Medulla oblongata (tissue), 1 donor: ENCODE data around the gene DMXL2.
"Not testable (repeated sequence)": the region's sequence is repeated elsewhere in the genome, so short reads cannot be mapped to it uniquely, and the experiment has no call there.

ENCODE experiments used
- DNase-seq: peaks from one replicate; pipeline ENCODE4 v3.0.0-alpha.2; 2015; ENCODE audit errors: extremely low spot score

DMXL2 gene, protein sequence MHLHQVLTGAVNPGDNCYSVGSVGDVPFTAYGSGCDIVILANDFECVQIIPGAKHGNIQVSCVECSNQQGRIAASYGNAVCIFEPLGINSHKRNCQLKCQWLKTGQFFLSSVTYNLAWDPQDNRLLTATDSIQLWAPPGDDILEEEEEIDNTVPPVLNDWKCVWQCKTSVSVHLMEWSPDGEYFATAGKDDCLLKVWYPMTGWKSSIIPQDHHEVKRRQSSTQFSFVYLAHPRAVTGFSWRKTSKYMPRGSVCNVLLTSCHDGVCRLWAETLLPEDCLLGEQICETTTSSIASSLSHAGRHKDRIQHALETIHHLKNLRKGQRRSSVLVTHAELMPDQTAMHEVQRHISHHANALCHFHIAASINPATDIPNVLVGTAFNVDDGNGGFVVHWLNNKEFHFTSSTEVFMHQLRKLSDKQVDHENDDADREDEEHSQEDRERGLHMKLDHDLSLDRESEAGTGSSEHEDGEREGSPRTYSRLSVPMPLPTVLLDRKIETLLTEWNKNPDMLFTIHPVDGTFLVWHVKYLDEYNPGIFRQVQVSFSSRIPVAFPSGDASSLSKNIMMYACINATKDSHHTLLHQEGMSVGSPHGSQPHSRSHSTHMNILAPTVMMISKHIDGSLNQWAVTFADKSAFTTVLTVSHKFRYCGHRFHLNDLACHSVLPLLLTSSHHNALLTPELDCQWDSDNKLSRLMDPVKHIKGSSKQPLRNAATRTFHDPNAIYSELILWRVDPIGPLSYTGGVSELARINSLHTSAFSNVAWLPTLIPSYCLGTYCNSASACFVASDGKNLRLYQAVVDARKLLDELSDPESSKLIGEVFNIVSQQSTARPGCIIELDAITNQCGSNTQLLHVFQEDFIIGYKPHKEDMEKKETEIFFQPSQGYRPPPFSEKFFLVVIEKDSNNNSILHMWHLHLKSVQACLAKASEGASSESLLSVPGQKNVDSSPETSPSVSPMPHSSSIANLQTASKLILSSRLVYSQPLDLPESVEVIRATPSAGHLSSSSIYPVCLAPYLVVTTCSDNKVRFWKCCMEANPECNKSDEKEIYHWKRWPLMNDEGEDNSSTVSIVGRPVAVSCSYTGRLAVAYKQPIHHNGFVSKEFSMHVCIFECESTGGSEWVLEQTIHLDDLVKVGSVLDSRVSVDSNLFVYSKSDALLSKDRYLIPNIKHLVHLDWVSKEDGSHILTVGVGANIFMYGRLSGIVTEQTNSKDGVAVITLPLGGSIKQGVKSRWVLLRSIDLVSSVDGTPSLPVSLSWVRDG (N-terminal part only)

DNA sequence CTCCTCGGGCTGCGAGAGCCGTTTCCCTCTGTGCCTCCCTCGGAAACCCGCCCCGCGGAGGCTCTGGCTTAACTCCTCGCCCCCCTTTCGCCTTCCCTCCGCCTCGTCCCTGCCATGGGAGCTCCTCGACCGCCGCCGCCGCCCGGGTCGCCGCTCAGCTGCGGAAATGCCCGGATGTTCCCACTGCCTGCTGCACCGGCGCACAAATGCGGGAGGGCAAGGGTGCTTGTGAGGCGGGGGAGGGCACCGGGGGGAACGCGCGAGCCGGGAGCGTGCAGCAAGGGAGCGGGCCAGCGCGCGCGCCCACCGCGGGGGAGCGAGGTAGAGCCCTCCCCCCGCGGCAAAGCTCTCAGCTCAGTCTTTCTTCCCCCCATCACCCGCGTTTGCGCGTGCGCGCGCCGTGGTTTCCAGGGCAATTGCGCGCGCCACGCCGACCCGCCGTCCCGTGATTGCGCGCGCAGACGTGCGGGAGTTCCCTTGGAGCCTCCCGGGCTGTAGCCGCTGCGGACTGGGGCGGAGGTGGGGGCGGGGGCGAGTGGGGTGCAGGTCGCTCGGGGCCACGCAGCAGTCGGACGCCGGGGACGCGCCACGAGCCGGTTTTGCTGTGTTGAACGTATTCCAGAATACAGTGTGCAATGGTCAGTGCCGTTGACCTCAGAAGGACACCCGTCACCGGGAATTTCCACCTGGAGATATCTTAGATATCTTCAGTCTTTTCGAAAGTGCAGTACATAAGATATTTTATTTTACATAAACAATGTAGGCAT is at the start of gene DMXL2:
Gene DMXL2 (minus strand): TSS at position 168 of the 767 bp plus-strand sequence. CDS start 226 bp downstream, outside the sequence.
- peak; percentile 86 for DNase-seq

DNA sequence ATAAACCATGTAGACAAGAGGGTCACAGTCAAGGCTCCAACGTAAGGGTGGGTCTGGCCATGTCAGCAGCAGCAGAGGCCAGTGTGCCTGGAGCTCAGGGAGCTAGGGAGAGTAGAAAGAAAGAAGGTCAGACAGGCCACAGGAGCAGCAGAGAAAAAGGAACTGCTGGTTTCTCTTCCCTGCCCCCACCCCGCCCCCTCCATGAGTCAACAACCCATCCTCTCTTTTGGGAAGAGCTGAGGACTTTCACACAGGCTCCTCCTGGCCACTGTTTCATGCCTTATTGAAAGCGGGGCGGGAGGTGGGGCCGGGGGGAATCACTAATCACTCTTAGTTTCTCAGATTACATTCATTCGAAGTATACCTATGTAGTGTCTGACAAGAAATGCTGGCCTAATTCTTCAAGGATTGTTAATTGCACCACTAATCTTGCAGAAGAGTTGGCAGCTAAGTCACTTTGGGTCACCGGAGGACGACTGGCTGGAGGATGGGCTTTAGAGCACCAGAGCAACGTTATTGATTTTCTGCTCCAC is 49.6 kb upstream of the DMXL2 start:
- DNase-seq, result peak; percentile 44

DNA sequence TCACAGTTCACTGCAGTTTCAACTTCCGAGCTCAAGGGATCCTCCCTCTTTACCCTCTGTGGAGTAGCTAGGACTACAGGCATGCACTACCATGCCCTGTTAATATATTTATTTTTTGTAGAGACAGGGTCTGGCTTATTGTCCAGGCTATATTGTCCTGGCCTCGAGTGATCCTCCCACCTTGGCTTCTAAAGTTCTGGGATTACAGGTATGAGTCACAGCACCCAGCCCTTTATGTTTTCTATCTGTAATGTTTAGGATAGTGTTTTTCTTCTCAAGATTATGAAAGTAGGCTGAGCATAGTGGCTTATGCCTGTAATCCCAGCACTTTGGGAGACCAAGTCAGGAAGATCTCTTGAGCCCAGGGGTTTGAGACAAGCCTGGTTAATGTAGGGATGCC is 46.8 kb upstream of the DMXL2 start:
- DNase-seq, result no peak

- DNase-seq, result no peak
Observed at GRCh38 chr15:51668446-51668845, 45.9 kb upstream of the DMXL2 start.

- no peak for DNase-seq
Observed at GRCh38 chr15:51667478-51667877, 44.9 kb upstream of the DMXL2 start.

- no peak for DNase-seq
Observed at GRCh38 chr15:51661072-51661471, 38.5 kb upstream of the DMXL2 start.

GRCh38 chr15:51658664-51659063 is 36.1 kb upstream of the DMXL2 start:
- no peak for DNase-seq

- not testable (repeated sequence) for DNase-seq
Observed at GRCh38 chr15:51655401-51656057, 33.0 kb upstream of the DMXL2 start.

DNA sequence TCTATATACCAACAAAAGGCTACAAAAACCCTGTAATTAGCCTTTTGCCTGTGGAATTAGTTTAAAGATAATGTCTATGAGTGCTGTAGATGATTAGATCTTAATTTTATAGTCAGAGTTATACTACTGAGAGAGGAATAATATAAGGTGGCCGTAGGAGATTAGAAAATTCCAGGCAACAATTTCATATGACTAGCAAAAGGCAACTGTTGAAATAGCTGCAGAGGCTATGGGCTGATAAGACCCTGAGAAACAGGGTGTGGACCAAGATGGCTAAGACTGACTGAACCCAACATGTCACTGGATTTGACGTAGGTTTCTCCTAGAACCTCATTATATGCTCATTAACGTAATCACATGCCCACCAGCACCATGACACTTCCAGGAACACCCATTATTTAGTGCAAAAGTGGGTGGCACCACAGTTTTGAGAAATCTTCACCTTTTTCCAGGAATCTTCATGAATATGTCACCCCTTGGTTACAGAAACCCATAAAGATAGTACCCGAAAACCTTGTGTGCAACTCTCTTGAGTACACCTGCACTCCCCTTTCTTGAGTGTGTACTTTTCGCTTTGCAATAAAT is 29.6 kb upstream of the DMXL2 start:
- no peak for DNase-seq

DNA sequence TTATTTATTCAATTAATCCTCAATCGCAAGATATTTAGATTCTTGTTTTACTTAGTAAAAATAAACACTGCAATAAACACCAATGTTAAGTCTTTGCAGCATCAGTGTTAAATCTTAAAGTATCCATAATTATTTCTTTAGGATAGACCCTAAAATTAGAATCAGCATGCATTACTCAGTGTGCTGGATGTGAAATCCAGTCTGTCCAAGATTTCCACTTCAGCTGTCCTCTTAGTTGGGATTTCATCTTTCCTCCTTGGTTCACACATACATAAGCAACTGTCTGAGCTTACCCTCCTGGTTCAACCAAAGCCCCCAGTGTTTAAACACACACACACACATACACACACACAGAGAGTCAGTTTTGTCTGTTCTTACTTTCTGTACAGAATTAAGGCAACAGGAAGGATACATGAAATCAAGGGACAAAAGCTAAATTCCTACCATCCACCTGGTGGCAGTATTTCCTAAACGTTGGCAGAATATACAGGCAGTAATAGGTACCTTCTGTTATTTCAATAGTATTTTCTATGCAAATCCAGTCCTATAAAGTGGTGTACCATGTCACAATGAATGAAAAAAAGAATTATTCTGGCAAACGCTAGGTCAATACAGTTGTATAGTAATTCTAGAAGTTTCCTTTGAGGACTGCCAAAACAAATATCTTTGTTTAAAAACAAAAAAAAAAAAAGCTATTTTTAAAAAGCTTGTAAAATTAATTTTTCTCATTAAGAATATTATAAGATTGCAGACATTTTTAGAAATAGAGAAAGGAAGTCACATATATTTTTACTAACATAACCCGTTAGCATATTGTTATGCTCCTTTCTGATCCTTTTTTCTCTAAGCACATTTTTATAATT is 27.3 kb upstream of the DMXL2 start:
- DNase-seq, result peak; percentile 93

GRCh38 chr15:51648643-51649042 is 26.1 kb upstream of the DMXL2 start:
- DNase-seq, result not testable (repeated sequence)

GRCh38 chr15:51648101-51648500 is 25.5 kb upstream of the DMXL2 start:
- DNase-seq, result not testable (repeated sequence)

DNA sequence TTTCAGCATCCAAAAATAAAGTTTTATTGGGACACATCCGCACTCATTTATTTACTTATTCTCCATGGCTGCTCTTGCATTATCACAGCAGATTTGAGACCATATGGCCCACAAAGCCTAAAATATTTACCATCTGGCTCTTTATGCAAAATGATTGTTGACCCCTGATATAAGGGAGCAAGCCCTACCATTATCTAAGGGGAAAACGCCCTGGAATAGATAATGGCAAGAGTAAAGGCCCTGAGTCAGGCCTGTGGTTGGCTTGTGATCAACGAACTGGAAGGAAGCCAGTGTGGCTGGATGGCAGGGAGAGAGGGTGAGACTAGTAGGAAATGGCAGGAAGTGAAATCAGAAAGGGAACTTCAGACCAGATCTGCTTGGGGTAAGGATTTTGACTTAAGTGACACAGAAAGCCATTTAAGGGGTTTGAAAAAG is 24.6 kb upstream of the DMXL2 start:
- DNase-seq, result peak; percentile 81

DNA sequence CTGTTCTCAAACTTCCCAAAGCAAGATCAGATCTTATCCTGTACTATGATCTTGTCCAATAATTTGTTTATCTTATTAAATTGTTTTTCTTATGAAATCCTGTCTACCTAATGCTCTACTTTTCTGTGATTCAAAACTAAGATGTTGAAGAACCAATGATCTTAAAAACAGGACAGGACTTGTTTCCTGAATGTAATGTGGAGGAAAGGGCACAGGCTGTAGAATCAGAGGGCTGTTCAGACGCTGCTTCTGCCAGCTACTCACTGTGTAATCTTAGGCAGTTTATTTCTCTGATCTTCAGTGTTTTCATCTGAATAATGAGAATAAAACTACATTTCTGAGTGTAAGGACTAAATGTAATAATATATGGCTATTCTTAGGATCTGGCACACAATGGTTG is 20.1 kb upstream of the DMXL2 start:
- DNase-seq, result no peak

DNA sequence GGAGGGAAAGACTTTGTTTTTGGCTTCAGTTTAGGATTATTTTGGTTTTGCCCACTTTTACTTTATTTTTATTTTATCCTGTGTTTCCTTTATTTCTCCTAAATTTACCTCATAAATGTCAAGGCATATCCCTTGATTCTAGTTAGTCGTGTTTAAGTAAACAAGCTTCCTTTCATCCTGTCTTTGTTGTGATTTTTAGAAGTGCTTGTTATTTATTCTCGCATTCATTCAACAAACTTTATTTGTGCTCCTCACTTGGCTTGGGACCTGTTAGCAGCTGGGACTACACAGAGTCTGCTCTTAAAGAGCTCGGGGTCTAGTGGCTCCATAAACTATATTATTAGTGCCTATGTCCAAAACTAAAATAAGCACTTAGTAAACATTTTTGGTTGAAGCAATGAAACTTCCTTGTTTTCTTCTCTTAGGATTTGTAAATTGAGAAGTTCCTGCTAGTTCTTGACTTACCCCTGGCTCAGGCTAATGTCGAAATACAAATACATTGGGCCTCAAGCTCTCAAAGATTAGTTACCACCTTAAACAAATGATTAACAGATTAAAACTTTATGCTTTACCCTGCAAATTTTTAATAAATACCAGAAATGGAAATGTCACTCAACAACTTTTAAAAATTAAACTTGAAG is 19.0 kb upstream of the DMXL2 start:
- peak; percentile 14 for DNase-seq

- no peak for DNase-seq
Observed at GRCh38 chr15:51634591-51635198, 12.1 kb upstream of the DMXL2 start.

DNA sequence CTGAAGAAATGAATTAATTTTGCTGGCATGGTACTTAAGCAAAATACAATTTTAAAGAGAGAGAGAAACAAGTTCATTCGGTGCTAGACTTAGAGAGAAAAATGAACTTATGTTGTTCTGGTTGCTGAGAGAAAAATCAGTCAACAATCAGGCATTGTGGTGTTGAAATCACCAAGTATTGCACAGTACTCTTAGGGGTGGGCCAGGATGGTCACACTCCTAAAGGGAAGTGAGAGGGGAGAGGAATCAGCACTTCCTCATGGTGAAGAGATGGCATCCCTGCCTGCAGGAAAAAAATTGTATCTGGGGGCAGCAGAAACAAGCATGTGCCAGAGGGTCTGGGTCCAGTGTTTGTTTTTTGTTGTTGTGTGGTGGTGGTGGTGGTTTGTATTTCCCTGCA is 7.0 kb upstream of the DMXL2 start:
- DNase-seq, result peak; percentile 75

DNA sequence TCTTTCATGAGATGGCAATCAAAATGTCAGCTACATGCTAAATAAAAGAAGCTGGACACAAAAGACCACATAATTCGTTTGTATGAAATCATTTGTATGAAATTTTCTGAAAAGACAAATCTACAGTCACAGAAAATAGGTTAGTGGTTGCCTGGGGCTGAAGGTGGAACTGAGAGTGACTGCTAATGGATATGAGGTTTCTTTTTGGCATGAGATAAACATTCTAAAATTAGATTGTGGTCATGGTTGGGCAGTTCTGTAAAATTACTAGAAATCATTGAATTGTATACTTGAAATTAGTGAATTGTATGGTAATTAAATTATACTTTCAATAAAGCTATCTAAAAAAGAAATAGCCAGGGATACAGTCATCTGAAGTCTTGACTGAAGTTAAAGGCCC is 2.7 kb upstream of the DMXL2 start:
- no peak for DNase-seq
